Thymus (tissue), 14 donors: ENCODE measurements around the gene PTGS2. TPM values are rescaled to one million over a fixed set of nuclear protein-coding genes. Genes with fewer than 3 reads are reported as not detected.
A peak's percentile ranks its signal among the peaks of the same experiment; 100 is the strongest.

Experiments
- DNase-seq, 9 donors: peaks; one replicate each; pipeline ENCODE4 v3.0.0-alpha.2; 2013; ENCODE audit warnings: low spot score in 9 of 9, low read depth in 6 of 9, missing footprints in 1 of 9
- H3K27ac ChIP-seq, 2 donors: one replicate each; pipeline ENCODE4 v1.5.1; 2013; ENCODE audit warnings: control low read depth in 1 of 2, low read depth in 1 of 2, low read length in 1 of 2, mild to moderate bottlenecking in 1 of 2, moderate library complexity in 1 of 2
- H3K27me3 ChIP-seq, 2 donors: one replicate each; pipeline ENCODE4 v1.5.1; 2013; ENCODE audit warnings: low read length in 1 of 2; ENCODE audit not compliant: control insufficient read depth in 2 of 2, insufficient read depth in 1 of 2
- H3K36me3 ChIP-seq, 2 donors: one replicate each; pipeline ENCODE4 v1.5.1; 2013; ENCODE audit warnings: low read length in 1 of 2, mild to moderate bottlenecking in 1 of 2, moderate library complexity in 1 of 2; ENCODE audit not compliant: control insufficient read depth in 2 of 2, insufficient read depth in 2 of 2
- H3K4me1 ChIP-seq, 2 donors: one replicate each; pipeline ENCODE4 v1.5.1; 2013; ENCODE audit warnings: low read length in 2 of 2; ENCODE audit not compliant: control insufficient read depth in 2 of 2, insufficient read depth in 2 of 2
- H3K4me3 ChIP-seq, 2 donors: one replicate each; pipeline ENCODE4 v1.5.1; 2013; ENCODE audit warnings: low read length in 2 of 2, control low read depth in 1 of 2, mild to moderate bottlenecking in 1 of 2
- H3K9me3 ChIP-seq, 2 donors: one replicate each; pipeline ENCODE4 v1.5.1; 2013; ENCODE audit warnings: low read length in 1 of 2, mild to moderate bottlenecking in 1 of 2; ENCODE audit not compliant: control insufficient read depth in 2 of 2, insufficient read depth in 1 of 2
- WGBS: extraction: QIAGEN DNeasy Blood & Tissue Kit; methylation state at CpG from one replicate; pipeline ENCODE4 v1.1.7; 2013; 5-methylcytosine and 5-hydroxymethylcytosine counted together
- long read RNA-seq, 10 donors: transcript quantifications; one replicate each; lab custom pipeline, GENCODE V29; 2026
- polyA plus RNA-seq: library from polyadenylated mRNA; stranded (reverse); fragments of 200-250 nt; gene quantifications from one replicate; pipeline ENCODE4 v1.2.3, GENCODE V29; 2013
- total RNA-seq: library from RNA; stranded (reverse); fragments of 120-200 nt; gene quantifications from one replicate; pipeline ENCODE4 v1.2.4, GENCODE V29; 2013
- donor health status: healthy.

The PTGS2 gene
- 1.8 TPM for total RNA-seq
- polyA plus RNA-seq, result 1.5 TPM
- long read RNA-seq, donor 1, result 0 reads
- long read RNA-seq, donor 2, result 0 reads
- long read RNA-seq, donor 3, result 0 reads
- long read RNA-seq, donor 4, result 0 reads
- long read RNA-seq, donor 5, result 0 reads
- long read RNA-seq, donor 6, result 0 reads
- long read RNA-seq, donor 7, result 0 reads
- long read RNA-seq, donor 8, result 0 reads
- long read RNA-seq, donor 9, full-length matches to known transcripts, result 1 of 1 reads
- long read RNA-seq, donor 9, partial matches to known transcripts, result 0 of 1 reads
- long read RNA-seq, donor 9, other reads (novel, unspliced or antisense), result 0 of 1 reads
- long read RNA-seq, donor 10, partial matches to known transcripts, result 0 of 1 reads
- long read RNA-seq, donor 10, other reads (novel, unspliced or antisense), result 0 of 1 reads

GRCh38 chr1:186680245-186681061 is at the start of gene PTGS2:
Gene PTGS2, minus strand, starts transcription at chr1:186680423. Its CDS starts 133 bp downstream, at chr1:186680290.
- no peaks in the 10 kb centered on the region for H3K36me3 ChIP-seq
- no peaks in the 10 kb centered on the region for H3K9me3 ChIP-seq
- WGBS, result under 1% methylated on average over 52 of the region's 52 CpGs
- H3K27ac ChIP-seq, result peak within 1 kb of the TSS; percentile 42 to 65
- H3K4me1 ChIP-seq, result peaks cover 4 to 8% of the 10 kb centered on the region in 2 donors
- peak within 1 kb of the TSS; percentile 60 to 70 for H3K4me3 ChIP-seq
- peaks cover 5 to 17% of the 10 kb centered on the region in 2 donors for H3K27me3 ChIP-seq
- peak; percentile 40 to 84 (median 52) for DNase-seq

- H3K9me3 ChIP-seq, result no peaks in the 10 kb centered on the region
- no peak overlapping the region for H3K4me3 ChIP-seq
- H3K36me3 ChIP-seq, result no peaks in the 10 kb centered on the region
- peak in 7 of 9 donors; percentile 8 to 59 (median 34) for DNase-seq
- H3K27ac ChIP-seq, result no peak overlapping the region
- WGBS, result 81% methylated on average over 3 of the region's 3 CpGs
- H3K27me3 ChIP-seq, result no peaks in the 10 kb centered on the region
- no peaks in the 10 kb centered on the region for H3K4me1 ChIP-seq
Measured at GRCh38 chr1:186722711-186723309, 42.6 kb upstream of the PTGS2 start.

DNA sequence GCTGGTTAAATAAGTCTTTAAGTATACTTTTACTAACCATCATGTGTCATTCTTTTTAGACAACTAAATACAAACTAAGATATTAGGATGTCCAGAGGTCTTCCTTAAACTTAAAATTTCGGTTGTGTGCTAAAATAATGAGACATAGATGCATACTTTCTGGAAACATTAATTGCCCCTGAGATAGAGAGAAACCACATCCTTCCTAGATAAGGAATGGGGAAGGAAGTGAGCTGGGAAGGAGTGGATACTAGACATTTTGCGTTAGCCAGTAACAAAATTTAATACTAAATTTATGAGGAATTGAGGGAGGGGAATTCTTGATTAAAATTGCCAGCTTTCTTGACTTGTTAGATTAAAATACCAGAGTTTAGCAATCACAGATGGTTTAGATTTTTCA is 37.1 kb upstream of the PTGS2 start:
- Histone ChIP-seq H3K4me1 (no peaks in the 10 kb centered on the region), H3K27me3 (no peaks in the 10 kb centered on the region), H3K27ac (no peak overlapping the region), H3K9me3 (no peaks in the 10 kb centered on the region), H3K36me3 (no peaks in the 10 kb centered on the region), H3K4me3 (no peak overlapping the region)
- DNase-seq, result no peak
- WGBS, result 39% methylated on average over 2 of the region's 2 CpGs

DNA sequence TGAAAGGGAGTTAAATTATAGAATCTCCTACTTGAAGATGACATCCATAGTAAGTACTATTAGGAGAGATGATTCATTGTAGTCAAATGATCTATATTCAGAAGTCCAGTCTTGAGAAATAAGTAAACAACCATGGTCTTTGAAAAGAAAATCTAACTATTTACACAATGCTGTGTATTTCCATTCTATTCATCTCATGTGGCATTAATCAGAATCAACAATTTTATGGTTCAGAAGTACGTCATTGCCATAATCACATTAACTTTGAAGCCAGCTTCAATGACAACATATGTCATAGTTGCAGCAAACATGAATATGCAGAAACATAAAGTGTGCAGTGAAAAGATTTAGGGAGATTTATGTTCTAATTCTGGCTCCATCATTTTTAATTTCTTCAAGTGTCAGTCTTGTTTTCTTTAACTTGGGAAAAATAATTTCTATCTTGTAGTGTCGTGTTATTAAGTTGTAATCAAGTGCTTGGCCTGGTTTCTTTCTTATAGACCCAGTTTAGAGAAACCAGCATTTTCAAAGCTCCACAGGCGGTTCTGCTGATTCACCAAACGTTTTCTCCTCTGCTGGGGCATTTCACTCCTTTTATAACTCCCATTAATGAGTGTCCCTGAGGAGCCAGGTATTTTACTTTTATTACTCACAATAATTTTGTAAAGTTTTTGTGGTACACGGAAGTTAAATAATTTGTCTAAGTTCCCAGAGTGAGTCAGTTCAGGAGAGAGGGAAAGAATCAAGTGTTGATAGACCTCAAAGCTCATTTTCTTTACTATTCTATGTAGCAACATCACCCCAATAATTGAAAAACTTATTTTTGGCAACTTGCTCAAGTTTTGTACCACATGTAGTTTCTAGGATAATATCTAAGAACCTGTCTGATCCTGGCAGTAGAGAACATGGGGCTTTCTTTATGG is 35.9 kb upstream of the PTGS2 start:
- no peaks in the 10 kb centered on the region for H3K27me3 ChIP-seq
- DNase-seq, result no peak
- H3K27ac ChIP-seq, result no peak overlapping the region
- no peak overlapping the region for H3K4me3 ChIP-seq
- H3K9me3 ChIP-seq, result no peaks in the 10 kb centered on the region
- 92% methylated on average over 5 of the region's 5 CpGs for WGBS
- no peaks in the 10 kb centered on the region for H3K4me1 ChIP-seq
- no peaks in the 10 kb centered on the region for H3K36me3 ChIP-seq

DNA sequence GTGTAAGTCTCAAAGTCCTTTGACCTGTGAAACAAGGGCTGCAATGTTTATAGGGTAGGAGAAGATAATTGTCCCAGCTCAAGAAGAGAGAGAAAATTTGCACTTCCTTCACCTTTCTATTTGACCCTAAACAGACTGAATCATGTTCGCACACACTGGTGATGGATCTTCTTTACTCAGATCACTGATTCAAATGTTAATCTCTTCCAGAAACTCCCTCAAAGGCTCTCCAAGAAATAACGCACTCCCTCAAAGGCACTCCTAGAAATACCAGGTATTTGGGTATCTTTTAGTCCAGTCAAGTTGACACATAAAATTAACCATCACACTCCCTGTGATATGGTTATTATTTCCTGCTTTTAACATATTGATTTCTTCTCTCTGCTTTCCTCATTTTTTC is 30.5 kb upstream of the PTGS2 start:
- Histone ChIP-seq H3K4me3 (no peak overlapping the region), H3K9me3 (no peaks in the 10 kb centered on the region), H3K36me3 (no peaks in the 10 kb centered on the region), H3K4me1 (no peaks in the 10 kb centered on the region), H3K27me3 (no peaks in the 10 kb centered on the region), H3K27ac (no peak overlapping the region)
- WGBS, result 96% methylated on average over 2 of the region's 2 CpGs
- no peak for DNase-seq

DNA sequence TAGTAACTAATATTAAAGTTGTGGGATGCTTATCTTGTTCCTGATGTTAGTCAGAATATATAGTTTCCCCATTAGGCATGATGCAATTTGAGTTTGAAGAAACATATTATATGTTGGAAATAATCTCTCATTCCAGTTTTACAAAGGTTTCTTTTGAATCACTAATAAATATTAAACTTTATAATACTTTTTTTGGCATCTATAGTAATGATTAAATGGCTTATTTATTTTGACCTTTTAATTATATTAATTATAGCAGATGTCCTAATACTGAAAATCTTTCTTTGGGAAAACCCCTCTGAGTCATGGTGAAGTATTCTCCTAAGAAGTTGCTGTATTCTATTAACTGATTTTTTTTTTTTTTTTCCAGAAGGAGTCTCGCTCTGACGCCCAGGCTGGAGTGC is 28.5 kb upstream of the PTGS2 start:
- WGBS, result 94% methylated on average over 2 of the region's 2 CpGs
- H3K27me3 ChIP-seq, result no peaks in the 10 kb centered on the region
- no peaks in the 10 kb centered on the region for H3K9me3 ChIP-seq
- no peaks in the 10 kb centered on the region for H3K36me3 ChIP-seq
- H3K27ac ChIP-seq, result no peak overlapping the region
- no peak for DNase-seq
- H3K4me3 ChIP-seq, result no peak overlapping the region
- H3K4me1 ChIP-seq, result no peaks in the 10 kb centered on the region

GRCh38 chr1:186703209-186703766 is 23.1 kb upstream of the PTGS2 start:
- WGBS, result 95% methylated on average over 8 of the region's 8 CpGs
- H3K36me3 ChIP-seq, result no peaks in the 10 kb centered on the region
- no peak overlapping the region for H3K27ac ChIP-seq
- H3K9me3 ChIP-seq, result no peaks in the 10 kb centered on the region
- H3K4me3 ChIP-seq, result no peak overlapping the region
- no peaks in the 10 kb centered on the region for H3K4me1 ChIP-seq
- DNase-seq, result no peak
- H3K27me3 ChIP-seq, result no peaks in the 10 kb centered on the region

GRCh38 chr1:186700722-186701121 is 20.5 kb upstream of the PTGS2 start:
- 95% methylated on average over 2 of the region's 2 CpGs for WGBS
- Histone ChIP-seq H3K4me3 (no peak overlapping the region), H3K27me3 (no peaks in the 10 kb centered on the region), H3K4me1 (no peaks in the 10 kb centered on the region), H3K27ac (no peak overlapping the region), H3K9me3 (no peaks in the 10 kb centered on the region), H3K36me3 (no peaks in the 10 kb centered on the region)
- no peak for DNase-seq
